GM19239 (cell line): ENCODE measurements around the gene STK32C.

Experiments used
- DNase-seq: peaks from one replicate; pipeline ENCODE4 v3.0.0; 2011; ENCODE audit warnings: low spot score; ENCODE audit not compliant: insufficient read length
- FAIRE-seq: peaks from 2 replicates; lab custom pipeline; 2011; peaks lifted over from hg19 to GRCh38; lab: Jason Lieb, UNC

The STK32C gene

DNA sequence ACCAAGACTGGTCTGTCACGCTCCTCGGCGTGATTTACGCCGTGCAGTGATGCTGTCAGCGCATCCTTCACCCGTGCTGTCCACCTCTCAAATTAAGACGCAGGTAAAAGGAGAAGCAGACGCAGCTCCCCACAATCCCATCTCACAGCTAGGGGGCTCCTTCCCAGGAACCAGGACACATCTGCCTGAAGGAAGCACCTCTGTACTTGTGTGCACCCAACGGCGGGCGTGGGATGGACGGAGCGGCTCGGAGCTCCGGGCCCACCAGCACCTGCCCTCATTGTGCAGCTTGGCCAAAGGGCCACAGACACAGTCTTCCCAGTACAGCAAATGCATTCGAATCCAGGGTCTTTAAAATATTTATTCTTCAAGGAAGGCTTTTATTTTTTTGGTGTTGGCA, 55.3 kb downstream of the STK32C start:
- no peak for DNase-seq
- FAIRE-seq: no peak

DNA sequence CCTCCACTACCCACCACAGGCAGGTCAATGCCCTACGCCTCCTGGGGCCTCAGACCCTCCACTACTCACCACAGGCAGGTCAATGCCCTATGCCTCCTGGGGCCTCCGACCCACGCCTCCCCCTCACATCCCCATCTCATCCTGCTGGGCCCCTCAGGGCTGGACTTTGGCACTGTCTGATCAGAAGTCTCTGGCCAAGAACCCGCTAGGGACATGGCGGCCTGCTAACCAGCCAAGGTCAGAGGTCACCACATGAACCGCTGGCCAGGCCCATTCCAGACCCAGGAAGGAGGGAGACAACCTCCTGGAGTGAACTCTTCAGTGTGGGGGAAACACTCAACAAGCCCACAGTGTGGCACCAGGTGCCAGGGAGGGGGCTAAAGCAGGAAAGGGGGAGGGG, 55.8 kb downstream of the STK32C start:
- FAIRE-seq (no peak), DNase-seq (no peak)

DNA sequence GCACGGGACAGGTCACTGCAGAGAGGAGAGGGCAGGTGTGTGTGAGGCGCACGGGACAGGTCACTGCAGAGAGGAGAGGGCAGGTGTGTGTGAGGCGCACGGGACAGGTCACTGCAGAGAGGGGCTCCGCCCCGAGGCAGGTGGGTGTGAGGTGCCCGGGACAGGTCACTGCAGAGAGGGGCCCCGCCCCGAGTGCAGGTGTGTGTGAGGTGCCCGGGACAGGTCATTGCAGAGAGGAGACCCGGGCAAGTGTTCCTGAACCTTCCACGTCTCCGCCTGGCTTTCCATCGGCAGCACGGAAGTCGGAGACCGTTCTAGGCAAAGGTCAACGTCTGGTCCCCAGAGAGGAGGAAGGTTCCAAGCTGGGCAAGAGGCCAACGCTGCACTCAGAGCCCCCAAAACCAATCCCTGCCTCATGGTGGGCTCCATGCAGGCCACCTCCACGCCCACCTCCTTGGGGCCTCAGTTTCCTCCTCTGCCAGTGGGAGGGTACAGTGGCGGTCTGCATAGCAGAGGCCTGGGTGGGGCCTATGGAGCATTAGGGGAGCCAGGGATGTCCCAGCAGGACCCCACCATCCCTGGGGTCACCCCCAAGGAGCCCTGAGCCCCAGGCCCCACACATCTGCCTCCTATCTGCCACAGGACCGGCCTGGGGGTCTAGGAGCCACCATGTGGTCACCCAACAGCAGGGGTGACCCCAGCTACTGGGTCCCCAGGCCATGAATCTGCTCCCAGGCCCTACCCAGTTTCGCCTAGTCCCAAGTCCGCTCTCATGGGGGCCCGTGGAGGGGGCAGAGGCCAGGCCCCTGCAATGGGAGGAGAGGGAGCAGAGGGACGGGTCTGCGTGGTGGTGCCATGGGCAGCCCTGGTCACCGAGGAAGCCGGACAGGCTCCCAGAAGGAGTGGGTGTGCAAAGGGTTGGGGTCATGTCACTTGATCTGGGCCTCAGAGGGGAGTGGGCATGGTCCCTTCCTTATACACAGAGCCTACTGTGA, 57.0 kb downstream of the STK32C start:
- FAIRE-seq (no peak), DNase-seq (no peak)

DNA sequence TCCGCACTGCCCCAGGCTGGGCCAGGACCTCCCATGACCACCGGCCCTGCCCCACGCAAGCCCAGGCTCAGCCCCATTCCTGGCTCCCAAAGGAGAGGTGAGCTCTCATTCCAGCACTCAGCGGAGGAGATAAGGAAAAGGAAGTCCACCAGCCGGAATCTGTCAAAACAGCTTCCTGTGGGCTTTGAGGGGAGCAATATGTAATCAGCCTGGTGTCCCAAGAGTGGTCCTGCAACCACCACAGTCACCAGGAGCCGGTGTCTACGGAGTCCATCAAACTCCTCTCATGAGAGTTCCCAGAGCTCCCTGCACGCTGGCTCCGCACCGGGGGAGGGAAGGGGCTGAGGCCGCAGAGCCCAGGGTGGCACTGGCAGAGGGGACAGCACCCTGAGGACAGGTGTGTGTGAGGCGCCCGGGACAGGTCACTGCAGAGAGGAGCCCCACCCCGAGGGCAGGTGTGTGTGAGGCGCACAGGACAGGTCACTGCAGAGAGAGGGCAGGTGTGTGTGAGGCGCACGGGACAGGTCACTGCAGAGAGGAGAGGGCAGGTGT, 57.9 kb downstream of the STK32C start:
- DNase-seq: no peak
- FAIRE-seq: no peak

DNA sequence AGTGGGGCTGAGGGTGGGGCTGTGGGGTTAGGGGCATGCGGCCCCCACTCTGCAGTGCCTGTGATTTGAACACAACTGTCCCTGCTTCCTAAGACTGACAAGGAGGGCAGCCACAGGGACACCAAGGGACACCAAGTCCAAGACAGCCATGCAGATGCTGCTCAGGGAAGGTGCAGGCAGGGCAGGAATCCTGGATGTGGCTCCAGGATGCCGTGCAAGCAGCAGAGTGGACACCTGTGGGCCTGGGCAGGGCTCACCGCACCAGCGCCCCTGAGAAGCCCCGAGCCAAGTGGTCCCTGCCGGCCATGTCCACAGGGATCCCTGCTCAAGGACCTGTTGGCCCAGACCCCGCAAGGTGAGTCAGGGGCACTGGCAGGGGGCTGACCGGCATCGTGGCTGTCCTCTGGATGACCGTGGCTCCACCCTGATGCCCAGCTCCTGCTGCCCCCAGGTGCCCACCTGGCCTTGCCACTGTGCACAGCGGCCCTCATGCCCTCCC, 58.5 kb downstream of the STK32C start:
- no peak for DNase-seq

DNA sequence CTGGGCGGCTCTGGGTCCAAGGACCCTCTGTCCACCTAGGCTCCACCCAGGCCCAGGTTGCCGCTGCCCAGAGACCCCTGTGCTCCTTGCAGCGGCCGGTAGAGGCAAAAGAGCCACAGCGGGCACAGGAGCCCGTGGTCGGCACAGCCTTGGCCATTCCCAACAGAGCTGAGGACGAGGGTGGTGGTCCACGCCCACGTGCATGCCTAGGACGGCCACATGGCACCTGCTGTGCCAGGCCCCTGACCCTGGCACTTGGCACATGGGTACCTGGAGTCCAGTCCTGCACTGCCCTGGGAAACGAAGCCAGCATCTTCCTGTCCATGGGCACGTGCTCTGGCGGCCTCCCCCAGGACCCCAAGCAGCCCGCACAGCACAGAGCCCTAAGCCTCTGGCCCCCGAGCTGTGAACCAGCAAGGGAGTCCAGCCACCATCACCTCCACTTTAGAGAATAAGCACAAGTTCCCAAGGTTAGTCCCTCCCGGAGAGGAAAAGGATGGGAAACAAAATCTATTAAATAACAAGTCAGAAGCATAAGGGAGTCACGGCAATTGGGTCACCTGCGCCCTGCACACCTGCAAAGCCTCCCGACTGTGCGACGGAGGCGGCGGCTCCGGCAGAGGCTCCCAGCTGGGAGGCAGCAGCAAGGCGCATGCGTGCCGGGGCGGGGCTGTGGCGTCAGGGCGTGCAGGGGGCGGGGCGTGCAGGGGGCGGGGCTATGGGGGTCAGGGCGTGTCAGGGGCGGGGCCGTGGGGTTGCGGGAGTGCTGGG, 59.1 kb downstream of the STK32C start:
- DNase-seq (no peak), FAIRE-seq (no peak)

More for the DNA sequence above, 58.5 kb downstream of the STK32C start:
- FAIRE-seq: no peak

DNA sequence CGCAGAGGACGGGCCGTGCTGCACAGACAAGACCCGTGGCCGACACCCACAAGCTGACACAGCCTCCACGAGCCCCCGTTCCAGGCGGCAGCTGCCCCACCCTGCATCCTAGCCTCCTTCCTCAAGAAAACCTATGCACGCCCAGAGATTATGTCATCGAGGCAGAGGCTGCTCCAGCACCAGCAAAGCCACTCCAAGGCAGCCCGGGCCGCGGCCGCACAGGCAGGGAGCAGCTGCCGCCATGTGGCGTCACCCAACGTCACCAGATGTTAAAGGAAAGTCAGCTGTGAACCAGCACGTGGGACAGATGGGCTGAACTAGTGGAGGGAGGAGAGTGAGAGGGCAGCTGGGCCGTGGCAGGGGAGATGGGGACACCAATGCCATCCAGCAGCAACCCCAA, 59.8 kb downstream of the STK32C start:
- FAIRE-seq: no peak
- no peak for DNase-seq

DNA sequence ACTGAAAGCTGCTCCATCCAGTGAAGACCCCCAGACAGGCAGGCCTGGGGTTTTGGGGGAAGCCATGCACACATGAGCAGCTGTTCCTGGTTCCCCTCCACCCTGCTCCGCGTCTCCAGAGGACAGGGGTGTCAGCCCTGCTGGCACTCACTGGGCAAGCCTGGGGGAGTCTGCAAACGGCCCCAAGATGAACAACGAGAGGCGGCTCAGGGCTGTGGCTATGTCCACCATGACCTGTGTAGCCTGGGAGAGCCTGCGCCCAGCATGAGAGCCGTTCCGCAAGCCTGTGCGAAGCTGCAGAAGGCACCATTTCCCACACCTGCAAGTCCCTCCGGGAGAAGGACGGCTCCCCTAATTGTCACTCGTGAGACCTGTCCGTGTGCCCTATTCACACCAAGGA, 61.5 kb downstream of the STK32C start:
- FAIRE-seq: no peak

DNA sequence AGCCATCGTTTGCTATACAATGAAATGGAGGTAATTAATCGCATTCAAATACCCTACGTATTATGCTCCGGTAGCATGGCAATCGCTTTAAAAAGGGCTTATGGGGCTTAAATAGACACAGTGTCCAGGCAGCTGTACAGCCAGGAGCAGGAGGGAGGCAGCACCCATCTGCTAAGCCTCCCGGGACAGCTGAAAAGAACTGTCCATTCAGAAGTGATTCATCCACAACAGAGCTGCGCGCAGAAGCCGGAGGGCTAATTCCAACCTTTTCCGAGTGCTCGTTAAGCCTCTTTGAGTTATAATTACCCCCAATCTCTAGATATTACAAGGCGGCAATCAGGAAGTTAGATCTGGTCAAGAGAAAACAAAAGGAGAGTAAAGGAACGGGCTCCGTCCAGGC, 62.7 kb downstream of the STK32C start:
- DNase-seq: no peak
- FAIRE-seq: no peak

More for the DNA sequence above, 61.5 kb downstream of the STK32C start:
- DNase-seq: no peak

DNA sequence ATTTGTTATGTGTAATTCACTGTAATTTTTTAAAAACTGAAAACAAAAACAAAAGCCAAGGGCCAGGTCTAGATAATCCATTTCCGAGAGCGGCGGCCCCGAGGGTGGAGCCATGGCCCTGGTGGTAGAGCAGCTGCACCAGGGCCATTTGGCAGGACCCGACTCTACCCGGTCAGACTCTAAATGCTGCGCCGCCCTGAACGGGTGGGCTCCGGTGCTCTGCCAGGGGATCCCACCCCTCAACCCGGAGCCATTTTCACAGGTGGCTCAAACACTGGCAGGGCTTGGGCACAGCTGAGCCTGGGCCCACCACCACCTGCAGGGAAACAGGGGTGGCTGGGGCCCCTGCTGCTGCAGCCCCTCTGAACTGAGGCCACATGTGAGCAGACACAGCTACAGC, 64.1 kb downstream of the STK32C start:
- no peak for FAIRE-seq
- no peak for DNase-seq

DNA sequence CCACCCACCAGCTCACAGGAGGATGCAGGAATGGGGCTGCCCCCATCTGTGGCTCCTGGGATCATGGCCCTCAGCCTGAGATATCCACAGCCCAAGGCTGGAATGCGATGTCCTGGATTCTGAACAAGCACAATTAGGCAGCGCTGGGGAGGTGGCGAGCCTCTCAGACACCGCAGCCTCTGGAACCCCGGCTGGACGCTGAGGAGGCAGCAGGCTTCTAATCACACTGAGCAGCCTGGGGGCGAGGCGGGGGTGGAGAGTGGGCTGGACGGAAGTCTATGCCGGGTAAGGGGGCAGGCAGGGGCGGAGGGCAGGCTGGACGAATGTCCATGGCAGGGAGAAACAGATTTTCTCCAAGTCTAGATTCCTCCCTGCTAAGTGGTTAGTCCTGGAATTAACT, 64.6 kb downstream of the STK32C start:
- no peak for FAIRE-seq

DNA sequence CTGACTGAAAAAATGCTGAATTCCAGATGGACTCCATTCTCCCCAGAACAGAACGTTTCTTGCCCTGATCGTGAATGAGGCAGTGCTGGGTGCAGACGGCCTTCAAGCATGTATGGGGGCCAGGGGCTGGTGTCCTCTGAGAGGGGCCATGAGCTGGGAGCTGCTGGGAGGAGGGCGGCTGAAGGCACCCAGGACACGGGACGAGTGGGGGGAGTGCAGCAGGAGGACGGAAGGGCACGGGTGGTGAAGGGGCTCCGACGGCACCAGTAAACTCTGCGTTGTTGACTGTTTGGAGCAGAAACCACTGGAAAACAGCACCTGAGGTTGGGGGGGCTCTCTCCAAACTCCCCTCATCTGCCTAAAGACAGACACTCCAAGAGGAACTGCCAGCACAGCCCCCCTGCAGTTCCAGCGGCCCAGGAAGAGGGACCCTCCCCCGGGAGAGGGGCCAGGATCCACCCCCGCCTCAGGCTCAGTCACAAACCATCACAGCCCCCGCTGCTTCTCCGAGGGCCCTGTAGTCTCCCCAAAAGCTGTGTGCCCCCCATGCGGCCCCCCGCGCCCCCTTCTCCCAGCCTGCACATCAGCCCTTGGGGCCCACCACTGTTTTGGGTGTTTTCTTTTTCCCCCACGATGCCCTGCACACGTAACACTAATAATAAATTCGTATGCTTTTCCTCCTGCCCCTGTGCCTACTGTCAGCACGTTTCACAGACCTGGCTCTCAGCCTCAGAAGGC, 65.5 kb downstream of the STK32C start:
- FAIRE-seq: no peak
- DNase-seq: no peak

More for the DNA sequence above, 64.6 kb downstream of the STK32C start:
- no peak for DNase-seq

DNA sequence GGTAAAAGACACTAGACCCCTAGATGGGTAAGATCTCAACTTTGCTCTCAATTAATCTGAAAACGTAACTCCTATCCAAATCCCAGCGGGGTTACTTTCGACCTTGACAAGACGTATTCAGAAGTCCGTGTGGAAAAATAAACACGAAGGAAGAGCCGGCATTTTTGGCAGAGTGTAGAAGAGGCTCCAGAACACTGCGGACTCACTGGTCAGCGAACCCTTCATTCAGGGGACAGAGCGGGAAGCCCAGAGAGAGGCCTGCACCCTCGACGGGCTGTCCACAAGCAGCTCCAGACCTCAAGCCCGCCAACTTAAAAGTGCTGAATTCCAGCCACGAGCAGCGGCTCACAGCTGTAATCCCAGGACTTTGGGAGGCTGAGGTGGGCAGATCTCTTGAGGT, 66.3 kb downstream of the STK32C start:
- no peak for DNase-seq
- no peak for FAIRE-seq

DNA sequence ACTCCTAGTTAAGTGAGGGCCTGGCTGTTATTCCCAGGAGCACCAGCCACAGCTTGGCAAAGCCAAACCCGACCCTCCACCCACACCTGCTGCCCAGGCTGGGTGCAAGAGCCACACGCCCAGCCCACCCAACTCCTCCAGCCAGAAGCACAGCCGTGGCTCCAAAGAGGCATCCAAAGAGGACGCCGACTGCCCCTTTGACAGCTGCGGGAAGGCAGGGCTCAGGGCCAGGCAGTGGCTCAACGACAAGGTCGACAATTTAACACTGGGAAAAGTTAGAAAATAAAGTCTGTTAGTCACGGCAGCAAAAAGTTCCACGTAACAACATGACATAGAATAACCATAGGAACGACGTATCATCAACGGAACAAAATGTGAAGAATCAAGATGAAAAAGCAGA, 66.7 kb downstream of the STK32C start:
- DNase-seq: no peak
- FAIRE-seq: no peak

DNA sequence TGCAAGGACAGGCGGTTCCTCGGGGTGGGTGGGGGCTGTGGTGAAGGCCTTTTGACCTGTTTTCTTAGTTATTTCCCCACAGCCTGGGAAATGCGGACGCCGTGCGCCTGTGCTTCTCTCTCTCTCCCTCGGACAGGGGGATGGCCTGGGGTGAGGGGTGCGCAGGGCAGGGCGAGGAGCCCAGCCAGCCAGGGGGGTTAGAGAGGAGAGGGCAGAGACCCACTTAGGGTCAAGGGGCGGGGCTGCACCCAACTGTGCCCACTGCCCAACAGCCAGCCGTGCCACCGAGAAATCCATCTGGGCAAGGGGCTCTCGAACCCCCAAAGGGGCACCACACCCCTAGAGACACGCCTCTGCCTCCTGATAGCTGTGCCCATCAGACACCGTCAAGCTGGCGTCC, 67.2 kb downstream of the STK32C start:
- DNase-seq (no peak), FAIRE-seq (no peak)

DNA sequence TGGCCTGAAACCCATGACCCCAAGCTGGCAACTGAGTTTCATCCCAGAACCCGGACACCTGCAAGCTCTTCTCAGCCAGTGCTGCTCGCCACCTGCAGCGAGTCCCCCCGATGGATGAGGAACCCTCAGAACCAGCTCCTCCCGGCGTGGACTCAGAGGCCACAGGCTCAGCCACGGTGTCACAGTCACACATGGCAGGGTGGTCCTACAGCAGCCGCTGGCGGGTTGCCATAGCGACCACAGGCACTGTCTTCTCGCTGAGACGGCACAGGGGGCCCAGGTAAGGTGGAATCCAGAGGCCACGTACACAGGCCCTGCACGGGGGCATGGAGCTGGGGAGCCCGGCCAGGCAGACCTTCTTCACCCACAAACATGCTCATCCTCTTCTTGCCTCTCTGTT, 67.6 kb downstream of the STK32C start:
- DNase-seq (no peak), FAIRE-seq (no peak)

DNA sequence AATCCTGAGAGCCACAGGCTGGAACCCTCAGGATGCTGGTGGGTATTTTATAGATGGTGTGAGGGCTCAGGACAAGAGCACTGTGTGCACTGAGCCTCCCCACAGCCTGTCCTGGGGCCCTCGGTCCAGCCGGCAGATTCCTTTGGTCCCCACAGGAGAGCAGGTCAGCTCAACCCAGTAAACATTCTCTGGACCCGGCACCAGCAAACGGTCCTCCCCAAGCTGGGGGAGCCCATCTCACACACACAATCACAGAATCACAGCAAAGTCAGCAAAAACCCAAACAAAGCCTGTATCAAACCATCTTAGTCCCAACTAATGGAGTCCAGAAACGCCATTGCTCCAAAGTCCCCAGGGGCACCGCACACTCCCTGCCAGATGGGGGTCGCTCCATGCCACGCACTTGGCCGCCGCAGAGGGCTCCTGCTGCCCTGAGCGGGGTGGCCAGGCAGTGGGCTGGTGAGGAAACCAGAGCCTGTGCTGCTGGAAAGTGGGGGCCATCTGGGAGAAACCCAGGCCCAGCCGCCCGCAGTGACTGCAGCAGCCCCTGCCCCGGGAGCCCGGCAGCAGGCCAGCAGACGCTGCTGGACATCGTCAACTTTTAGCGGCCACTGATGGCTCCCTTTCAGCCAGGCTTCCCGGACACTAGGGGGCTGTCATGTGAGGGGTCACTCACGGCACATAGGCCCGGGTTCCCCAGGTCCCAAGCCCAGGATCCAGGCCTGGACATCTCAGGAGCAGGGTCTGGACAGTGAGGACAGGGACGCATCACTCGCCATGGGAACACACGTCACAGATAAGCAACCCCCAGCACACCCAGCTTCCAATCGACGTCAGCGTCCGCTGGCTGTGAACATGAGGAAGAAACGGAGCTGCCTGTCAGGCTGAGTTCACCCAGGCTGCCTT, 68.4 kb downstream of the STK32C start:
- no peak for DNase-seq
- FAIRE-seq: no peak

DNA sequence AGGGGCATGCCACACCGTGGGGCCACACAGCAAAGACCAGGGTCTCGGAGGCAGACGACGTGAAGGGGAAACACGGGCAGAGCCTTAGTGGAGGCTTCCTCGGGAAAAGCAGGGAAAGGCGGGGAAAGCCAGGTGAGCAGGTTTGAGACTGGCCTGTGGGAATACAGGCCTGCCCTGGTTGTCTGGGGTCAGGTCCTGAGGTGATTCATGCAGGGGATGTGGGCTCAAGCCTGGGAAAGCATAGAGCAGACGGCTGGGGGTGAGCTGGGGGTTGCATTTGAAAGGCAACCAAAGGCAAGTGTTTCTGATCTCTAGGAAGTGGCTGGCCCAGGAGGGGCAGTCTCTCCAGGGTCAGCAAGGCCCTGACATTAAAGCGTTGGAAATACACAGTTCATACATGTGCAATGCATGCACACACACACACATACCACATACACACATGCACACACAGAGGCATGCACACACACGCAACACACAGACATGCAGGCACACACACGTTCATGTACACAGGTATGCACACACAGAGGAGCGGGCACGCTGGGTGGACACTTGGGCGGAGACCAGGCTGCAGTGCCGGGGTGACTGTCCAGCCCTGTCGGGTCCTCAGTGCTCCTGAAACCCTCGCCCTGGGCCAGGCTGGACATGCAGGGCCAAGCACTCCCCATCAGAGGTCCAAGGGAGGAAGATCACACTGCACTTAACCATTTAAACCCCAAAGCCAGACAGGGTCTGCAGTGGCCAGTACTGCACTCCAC, 69.2 kb downstream of the STK32C start:
- DNase-seq (no peak), FAIRE-seq (no peak)
